GM12878 (cell line): ENCODE measurements around the gene RBMS1. TPM values are rescaled to one million over a fixed set of nuclear protein-coding genes. Genes with fewer than 3 reads are reported as not detected.

Source experiments
- ATAC-seq: fragments of 200-7000 bp; cut with Tn5 transposase; 3 replicates; pipeline ENCODE4 v1.9.1; 2020; ENCODE audit warnings: mild to moderate bottlenecking, moderate library complexity
- BruUV-seq: library from RNA; stranded (reverse); fragments of 400-500 nt; replicated peaks from 2 replicates; lab custom pipeline; 2021; lab: Mats Ljungman, UMichigan
- CTCF ChIA-PET: fragments of 300-600 bp; sonication (Branson Sonifier 250); formaldehyde crosslinking; extraction: SDS; loops from one replicate; lab custom pipeline; 2021; ENCODE audit warnings: inconsistent platforms; lab: Yijun Ruan, JAX
- POLR2A ChIA-PET: fragments of 350-600 bp; formaldehyde crosslinking; extraction: SDS; loops from one replicate; lab custom pipeline; 2021; ENCODE audit warnings: inconsistent platforms; lab: Charles Lee
- RAD21 ChIA-PET: fragments of 300-600 bp; sonication (Branson Sonifier 250); formaldehyde crosslinking; loops from one replicate; lab custom pipeline; 2023; ENCODE audit warnings: antibody characterized with exemption; ENCODE audit not compliant: unreplicated experiment; lab: Charles Lee
- SMC1A ChIA-PET: fragments of 300-600 bp; sonication (Branson Sonifier 250); formaldehyde crosslinking; loops from one replicate; lab custom pipeline; 2023; ENCODE audit not compliant: unreplicated experiment, uncharacterized antibody; lab: Charles Lee
- DNase-seq: peaks from one replicate; pipeline ENCODE4 v3.0.0-alpha.2; 2011; ENCODE audit warnings: low read depth, low spot score
- FAIRE-seq: peaks from 3 replicates; lab custom pipeline; 2011; peaks lifted over from hg19 to GRCh38; lab: Jason Lieb, UNC
- H2AFZ ChIP-seq: 2 replicates; pipeline ENCODE4 v1.6.0; 2011; ENCODE audit warnings: low read depth, low read length, control low read depth; ENCODE audit not compliant: control insufficient read depth
- H3K27ac ChIP-seq: 2 replicates; pipeline ENCODE4 v1.5.1; 2011; ENCODE audit warnings: control low read depth; ENCODE audit not compliant: control insufficient read depth, insufficient read depth
- H3K27me3 ChIP-seq, 2 experiments: replicated peaks in 1 of 2; 2 replicates each; pipeline versions ENCODE4 v1.6.0 to v1.6.1; 2011; ENCODE audit warnings: low read length in 1 of 2; ENCODE audit not compliant: control insufficient read depth in 2 of 2, insufficient read depth in 2 of 2
- H3K36me3 ChIP-seq, 2 experiments: 2 replicates each; pipeline ENCODE4 v1.5.1; 2011; ENCODE audit warnings: low read length in 1 of 2; ENCODE audit not compliant: control insufficient read depth in 2 of 2, insufficient read depth in 2 of 2
- H3K4me1 ChIP-seq: 2 replicates; pipeline ENCODE4 v1.6.1; 2011; ENCODE audit warnings: mild to moderate bottlenecking, low read length, moderate library complexity, mixed read lengths; ENCODE audit not compliant: control insufficient read depth, insufficient read depth
- H3K4me2 ChIP-seq: 2 replicates; pipeline ENCODE4 v1.6.0; 2011; ENCODE audit warnings: control low read depth; ENCODE audit not compliant: control insufficient read depth, insufficient read depth
- H3K4me3 ChIP-seq: fragments of 200-600 bp; sonication (generic); 2 replicates; pipeline ENCODE4 v1.5.1; 2016
- H3K79me2 ChIP-seq: 2 replicates; pipeline ENCODE4 v1.6.0; 2011; ENCODE audit warnings: low read length; ENCODE audit not compliant: control insufficient read depth, insufficient read depth
- H3K9ac ChIP-seq: 2 replicates; pipeline ENCODE4 v1.8.0; 2011; ENCODE audit warnings: low read length, control low read depth, mixed read lengths; ENCODE audit not compliant: control insufficient read depth, insufficient read depth
- H3K9me3 ChIP-seq: replicated peaks from 3 replicates; pipeline ENCODE4 v1.5.1; 2011; ENCODE audit warnings: mild to moderate bottlenecking, low read length; ENCODE audit not compliant: control insufficient read depth, insufficient read depth
- H4K20me1 ChIP-seq: 2 replicates; pipeline ENCODE4 v1.6.0; 2011; ENCODE audit not compliant: control insufficient read depth, insufficient read depth
- MTA3 ChIP-seq: IDR thresholded peaks from 2 replicates; pipeline ENCODE4 v1.6.1; 2012; ENCODE audit warnings: low read length, inconsistent platforms, borderline replicate concordance
- SMAD5 ChIP-seq: IDR thresholded peaks from 2 replicates; pipeline ENCODE4 v1.6.1; 2016; ENCODE audit warnings: antibody characterized with exemption, low read depth
- SUZ12 ChIP-seq: fragments of 200-600 bp; sonication (generic); IDR thresholded peaks from one replicate; pipeline ENCODE4 v1.6.1; 2018; ENCODE audit warnings: antibody characterized with exemption, mild to moderate bottlenecking; ENCODE audit not compliant: unreplicated experiment
- TAF1 ChIP-seq: IDR thresholded peaks from 2 replicates; pipeline ENCODE4 v1.6.1; 2011; ENCODE audit warnings: mild to moderate bottlenecking, low read depth, low read length, borderline replicate concordance
- TBL1XR1 ChIP-seq: IDR thresholded peaks from 2 replicates; pipeline ENCODE4 v1.6.1; 2012; ENCODE audit warnings: low read depth, low read length, improper control_type of control experiment
- WGBS: methylation state at CpG from one replicate; pipeline ENCODE4 v1.1.6; 2016; ENCODE audit warnings: low lambda C conversion rate; ENCODE audit not compliant: insufficient replicate concordance, insufficient coverage; ENCODE audit errors: missing lambda C conversion rate; 5-methylcytosine and 5-hydroxymethylcytosine counted together
- in situ Hi-C: fragments of 300-500 bp; cut with MboI; formaldehyde crosslinking; loops from 9 replicates; pipeline ENCODE4 v1.14.3; 2018; ENCODE audit warnings: mixed read lengths
- intact Hi-C: fragments of 100-400 bp; cut with micrococcal nuclease; formaldehyde crosslinking; loops from one replicate; pipeline ENCODE4 v1.14.2; 2022; ENCODE audit not compliant: unreplicated experiment
- polyA plus RNA-seq, 11 experiments: library from polyadenylated mRNA; depleted of rRNA in 4 of 11; unstranded in 6 of 11; stranded (reverse) in 5 of 11; fragments of >200 nt; fragmentation: Nextera tagmentation in 4 of 11; fragmentation: Illumina TruSeq in 1 of 11; extraction: Ambion mirVana in 4 of 11; extraction: Trizol in 1 of 11; gene quantifications; 1 replicate in 1 of 11; 2 replicates in 10 of 11; pipeline versions ENCODE4 v1.2.1 to v1.2.3, GENCODE V29; 2011 to 2016; ENCODE audit warnings: inconsistent platforms in 2 of 11, missing spikeins in 2 of 11, low read depth in 1 of 11
- total RNA-seq, 4 experiments: library from RNA; depleted of rRNA in 3 of 4; stranded (reverse); fragments of >200 nt in 3 of 4; fragmentation: Illumina TruSeq in 1 of 4; extraction: Trizol in 1 of 4; gene quantifications; 2 replicates each; pipeline versions ENCODE4 v1.2.1 to v1.2.3, GENCODE V29; 2013 to 2021
- TF ChIP-seq, protein P1 (sequence below): fragments of 450-650 bp; IDR thresholded peaks from 2 replicates; pipeline ENCODE4 v1.6.1; 2018; ENCODE audit warnings: borderline replicate concordance, mild to moderate bottlenecking; ENCODE audit not compliant: partially characterized antibody

Gene RBMS1
- total and polyA plus RNA-seq, 10 of the 15 experiments (the other 5 are each of a cell fraction or from before 2014, with no cell fraction given), result 0.04 to 0.31 (median 0.17) TPM; not detected in 1

DNA sequence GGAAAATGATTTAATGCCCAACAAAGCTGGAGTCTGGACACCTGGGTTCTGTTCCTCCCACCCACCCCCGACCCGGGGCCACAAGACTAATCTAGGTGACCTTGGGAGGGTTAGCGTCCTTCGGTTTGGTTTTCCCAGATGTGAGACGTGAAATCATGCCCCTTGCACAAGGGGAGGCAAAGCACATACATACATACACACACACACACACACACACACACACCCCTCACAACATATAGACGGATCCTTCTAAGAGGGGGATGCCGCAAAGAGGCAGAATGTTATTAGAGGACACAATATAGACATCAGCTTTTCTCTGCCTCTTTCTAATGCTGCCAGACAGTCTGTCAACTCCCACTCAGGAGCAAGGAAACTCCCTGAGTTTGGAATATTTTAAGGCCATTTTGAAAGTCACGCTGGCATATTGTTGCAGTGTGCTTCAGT lies 616 bp upstream of the RBMS1 start:
- Histone ChIP-seq H2AFZ (no peak overlapping the region), H3K27me3 (peaks cover 4 to 16% of the 10 kb centered on the region in 2 experiments), H3K79me2 (no peaks in the 10 kb centered on the region), H3K4me2 (no peak overlapping the region), H4K20me1 (no peaks in the 10 kb centered on the region), H3K4me3 (no peak overlapping the region), H3K27ac (no peak overlapping the region), H3K9ac (no peak overlapping the region), H3K9me3 (no peaks in the 10 kb centered on the region), H3K36me3 (no peaks in the 10 kb centered on the region), H3K4me1 (no peaks in the 10 kb centered on the region)
- no peak for TF ChIP-seq MTA3
- no peak for TF ChIP-seq SMAD5
- ChIA-PET SMC1A (interaction anchor here (0.8 kb wide), 1 partner anchor 19 kb away, joined by 3 read pairs; no protein-coding TSS in a partner anchor), CTCF (no interaction called here), POLR2A (no interaction called here), RAD21 (no interaction called here)
- FAIRE-seq (no peak), ATAC-seq (no peak), DNase-seq (no peak)
- BruUV-seq, result no TSS peak
- intact Hi-C loops (no loop called here), in situ Hi-C loops (no loop called here)
- 52% methylated on average over 8 of the region's 8 CpGs for WGBS

DNA sequence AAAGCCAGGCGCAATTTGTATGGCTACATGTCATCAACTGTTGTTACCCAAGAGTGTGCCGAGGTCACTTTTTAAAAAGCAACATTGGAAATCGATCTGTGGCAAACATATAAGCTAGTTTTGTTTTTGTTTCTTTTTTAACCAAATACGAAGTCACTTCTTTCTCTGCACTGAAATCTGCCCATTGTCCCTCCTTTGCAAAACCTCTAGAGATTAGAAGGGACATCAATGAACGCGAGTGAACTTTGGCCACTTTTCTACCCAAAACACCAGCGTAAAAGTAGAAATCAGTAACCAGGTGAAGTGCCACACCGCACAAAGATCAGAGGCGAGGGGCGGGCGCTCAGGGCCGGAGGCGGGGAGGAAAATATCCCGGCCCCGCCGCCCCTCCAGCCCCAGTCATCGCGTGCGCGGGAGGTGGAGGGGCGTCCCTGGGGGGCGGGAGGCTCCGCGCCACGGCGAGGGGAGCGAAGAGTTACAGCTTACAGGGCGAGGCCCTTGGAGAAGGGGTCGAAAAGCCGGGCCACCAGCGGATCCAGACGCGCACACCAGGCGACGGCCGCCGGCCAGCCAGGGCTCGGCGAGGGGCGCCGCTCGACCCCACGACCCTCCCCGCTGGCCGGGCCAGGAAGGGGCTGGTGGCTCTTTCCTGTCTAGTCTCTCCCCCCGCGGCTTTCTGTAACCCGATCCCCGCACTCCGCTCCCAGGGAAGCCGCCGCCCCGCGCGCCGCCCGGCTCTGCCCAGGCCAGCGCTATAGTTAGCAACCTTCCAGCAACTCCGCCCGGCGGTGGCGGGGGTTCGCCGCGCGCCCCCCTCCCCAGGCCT lies 993 bp downstream of the RBMS1 start:
- Histone ChIP-seq H4K20me1 (no peaks in the 10 kb centered on the region), H3K27ac (no peak overlapping the region)
- no peak; the same call in 1 of the 3 replicates for ATAC-seq
- TF ChIP-seq SUZ12, result peak; percentile 60
- TF ChIP-seq, protein P1, sequence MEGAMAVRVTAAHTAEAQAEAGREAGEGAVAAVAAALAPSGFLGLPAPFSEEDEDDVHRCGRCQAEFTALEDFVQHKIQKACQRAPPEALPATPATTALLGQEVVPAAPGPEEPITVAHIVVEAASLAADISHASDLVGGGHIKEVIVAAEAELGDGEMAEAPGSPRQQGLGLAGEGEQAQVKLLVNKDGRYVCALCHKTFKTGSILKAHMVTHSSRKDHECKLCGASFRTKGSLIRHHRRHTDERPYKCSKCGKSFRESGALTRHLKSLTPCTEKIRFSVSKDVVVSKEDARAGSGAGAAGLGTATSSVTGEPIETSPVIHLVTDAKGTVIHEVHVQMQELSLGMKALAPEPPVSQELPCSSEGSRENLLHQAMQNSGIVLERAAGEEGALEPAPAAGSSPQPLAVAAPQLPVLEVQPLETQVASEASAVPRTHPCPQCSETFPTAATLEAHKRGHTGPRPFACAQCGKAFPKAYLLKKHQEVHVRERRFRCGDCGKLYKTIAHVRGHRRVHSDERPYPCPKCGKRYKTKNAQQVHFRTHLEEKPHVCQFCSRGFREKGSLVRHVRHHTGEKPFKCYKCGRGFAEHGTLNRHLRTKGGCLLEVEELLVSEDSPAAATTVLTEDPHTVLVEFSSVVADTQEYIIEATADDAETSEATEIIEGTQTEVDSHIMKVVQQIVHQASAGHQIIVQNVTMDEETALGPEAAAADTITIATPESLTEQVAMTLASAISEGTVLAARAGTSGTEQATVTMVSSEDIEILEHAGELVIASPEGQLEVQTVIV, result no peak
- no peak for TF ChIP-seq TAF1
- TF ChIP-seq TBL1XR1, result no peak
- TF ChIP-seq, all 136 proteins: peak for 1
- ChIA-PET SMC1A (no interaction called here), POLR2A (no interaction called here), CTCF (no interaction called here), RAD21 (no interaction called here)
- intact Hi-C loops (no loop called here), in situ Hi-C loops (no loop called here)
- DNase-seq, result no peak
- FAIRE-seq, result no peak
- H3K4me3 ChIP-seq, result peak overlapping the region; percentile 41; the same call in 1 of the 2 replicates
- H3K4me2 ChIP-seq, result peak overlapping the region; percentile 73
- WGBS, result 17% methylated on average over 28 of the region's 66 CpGs
- peak overlapping the region; percentile 36; the same call in 1 of the 2 replicates for H2AFZ ChIP-seq
- no peaks in the 10 kb centered on the region for H3K4me1 ChIP-seq
- no peaks in the 10 kb centered on the region for H3K9me3 ChIP-seq
- peaks cover 4 to 16% of the 10 kb centered on the region in 2 experiments for H3K27me3 ChIP-seq
- H3K79me2 ChIP-seq, result no peaks in the 10 kb centered on the region
- no peaks in the 10 kb centered on the region for H3K36me3 ChIP-seq
- H3K9ac ChIP-seq, result no peak overlapping the region
- BruUV-seq, result no TSS peak
